GM06990 (cell line): ENCODE results near the gene RNASEL.

Experiments
- DNase-seq: peaks from one replicate; pipeline ENCODE4 v3.0.0-alpha.2; 2011; ENCODE audit not compliant: insufficient read length; ENCODE audit errors: extremely low read depth
- H3K27me3 ChIP-seq: replicated peaks from 2 replicates; pipeline ENCODE4 v1.6.0; 2011; ENCODE audit warnings: low read length; ENCODE audit not compliant: control insufficient read depth, insufficient read depth
- H3K36me3 ChIP-seq: 2 replicates; pipeline ENCODE4 v1.5.1; 2011; ENCODE audit warnings: low read length; ENCODE audit not compliant: control insufficient read depth, insufficient read depth
- H3K4me3 ChIP-seq: replicated peaks from 2 replicates; pipeline ENCODE4 v1.5.1; 2011; ENCODE audit warnings: low read depth, mild to moderate bottlenecking, control low read depth, low read length
- CTCF ChIP-seq: IDR thresholded peaks from 2 replicates; pipeline ENCODE4 v1.5.1; 2011; ENCODE audit warnings: low read length, control low read depth, mild to moderate bottlenecking, inconsistent platforms; ENCODE audit not compliant: insufficient read depth, poor library complexity, severe bottlenecking

RNASEL gene

GRCh38 chr1:182625719-182626504 is 36.9 kb upstream of the RNASEL start:
- Histone ChIP-seq H3K4me3 (no peak overlapping the region), H3K36me3 (no peaks in the 10 kb centered on the region), H3K27me3 (no peaks in the 10 kb centered on the region)
- no peak for TF ChIP-seq CTCF
- no peak for DNase-seq

GRCh38 chr1:182625024-182625423 is 36.0 kb upstream of the RNASEL start:
- no peak for TF ChIP-seq CTCF
- no peaks in the 10 kb centered on the region for H3K27me3 ChIP-seq
- H3K36me3 ChIP-seq = no peaks in the 10 kb centered on the region
- DNase-seq = no peak
- H3K4me3 ChIP-seq = no peak overlapping the region

- TF ChIP-seq CTCF = no peak
- H3K4me3 ChIP-seq = no peak overlapping the region
- no peaks in the 10 kb centered on the region for H3K27me3 ChIP-seq
- no peaks in the 10 kb centered on the region for H3K36me3 ChIP-seq
- DNase-seq = no peak
These were observed 35.5 kb upstream of the RNASEL start for GRCh38 chr1:182624577-182624976.

DNA sequence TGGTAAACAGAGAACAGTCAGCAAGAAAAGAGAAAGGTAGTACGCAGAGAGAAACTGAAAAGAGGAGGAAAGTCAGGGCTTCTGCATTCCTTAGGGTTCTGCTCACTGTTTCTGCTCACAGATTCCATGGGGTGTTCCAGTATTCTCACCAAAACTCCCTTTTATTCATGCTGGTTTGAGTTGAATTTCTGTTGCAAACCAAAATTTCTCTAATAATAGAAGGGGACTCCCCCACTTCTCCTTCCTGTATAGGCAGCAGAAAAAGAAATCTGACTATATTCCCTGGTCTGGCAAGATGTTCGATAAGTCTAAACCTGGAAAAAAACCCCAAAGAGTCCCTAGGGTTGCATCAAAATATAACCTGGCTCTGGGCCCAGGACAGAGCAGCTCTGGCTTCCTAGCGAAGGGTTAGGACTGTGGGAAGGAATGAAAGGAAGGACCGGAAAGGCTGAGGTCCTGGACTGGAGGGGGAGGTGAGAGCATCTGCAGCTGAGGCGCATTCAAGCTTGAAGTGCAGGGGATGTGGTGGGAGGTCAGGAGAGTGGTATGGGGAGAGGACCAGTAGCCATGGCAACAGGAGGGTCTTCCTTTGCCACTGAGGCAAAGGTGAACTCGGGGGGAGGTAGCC is 34.0 kb upstream of the RNASEL start:
- no peak for TF ChIP-seq CTCF
- Histone ChIP-seq H3K27me3 (no peaks in the 10 kb centered on the region), H3K4me3 (no peak overlapping the region; the same call in 1 of the 2 replicates), H3K36me3 (no peaks in the 10 kb centered on the region)
- peak; percentile 56 for DNase-seq

- DNase-seq = no peak
- no peak for TF ChIP-seq CTCF
- H3K27me3 ChIP-seq = no peaks in the 10 kb centered on the region
- no peak overlapping the region for H3K4me3 ChIP-seq
- no peaks in the 10 kb centered on the region for H3K36me3 ChIP-seq
These were observed 32.9 kb upstream of the RNASEL start for GRCh38 chr1:182621906-182622305.
